HG02623 (cell line): Measurements from ENCODE around the gene CD99L2.

Source experiments
- ATAC-seq: cut with Tn5 transposase; IDR thresholded peaks from one replicate; pipeline ENCODE4 v1.9.1; 2021; ENCODE audit warnings: moderate library complexity; ENCODE audit not compliant: unreplicated experiment

The CD99L2 gene

GRCh38 chrX:150898343-150899190, at the start of gene CD99L2:
Gene CD99L2 (minus strand): TSS chrX:150898668. CDS start chrX:150898588, 80 bp downstream.
- peak; percentile 90 for ATAC-seq

GRCh38 chrX:150944233-150944632, 45.8 kb upstream of the CD99L2 start:
- ATAC-seq: no peak

- ATAC-seq: no peak
These were observed 44.6 kb upstream of the CD99L2 start for GRCh38 chrX:150942942-150943594.

GRCh38 chrX:150941580-150941979, 43.1 kb upstream of the CD99L2 start:
- ATAC-seq: no peak

DNA sequence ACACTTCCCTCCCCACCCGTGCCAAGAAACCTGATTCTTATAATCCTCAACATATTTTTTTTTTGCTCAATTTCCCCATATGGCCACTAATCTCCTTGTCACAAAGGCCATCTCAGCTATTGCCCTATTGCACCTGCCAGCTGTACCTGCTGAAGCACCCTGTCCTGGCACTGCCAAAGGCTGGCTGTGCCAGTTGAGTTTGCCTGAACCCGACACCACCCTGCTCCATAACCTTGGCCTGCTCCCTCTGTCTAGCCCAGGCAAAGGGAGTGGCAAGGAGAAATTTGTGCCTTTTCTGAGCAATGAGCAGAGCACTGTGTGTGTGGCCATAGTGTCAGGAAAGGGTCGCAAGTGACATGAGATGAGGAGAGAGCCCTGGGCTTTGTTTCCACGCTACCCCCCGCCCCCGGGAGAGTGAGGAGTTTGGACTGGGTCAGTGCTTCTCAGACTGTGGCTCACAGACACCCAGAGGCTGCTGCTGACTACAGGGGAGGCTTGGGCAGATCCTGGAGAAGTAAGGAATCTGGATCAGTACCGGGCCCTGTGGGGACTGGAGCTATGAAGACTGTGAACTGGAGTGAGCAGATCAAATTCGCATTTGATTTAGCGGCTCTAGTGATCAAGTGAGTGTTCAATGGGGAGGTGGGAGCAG, 42.5 kb upstream of the CD99L2 start:
- no peak for ATAC-seq

- no peak for ATAC-seq
These were observed 38.1 kb upstream of the CD99L2 start for GRCh38 chrX:150936556-150936955.

GRCh38 chrX:150935467-150935866, 37.0 kb upstream of the CD99L2 start:
- ATAC-seq: no peak

GRCh38 chrX:150934453-150934852, 36.0 kb upstream of the CD99L2 start:
- ATAC-seq: no peak

DNA sequence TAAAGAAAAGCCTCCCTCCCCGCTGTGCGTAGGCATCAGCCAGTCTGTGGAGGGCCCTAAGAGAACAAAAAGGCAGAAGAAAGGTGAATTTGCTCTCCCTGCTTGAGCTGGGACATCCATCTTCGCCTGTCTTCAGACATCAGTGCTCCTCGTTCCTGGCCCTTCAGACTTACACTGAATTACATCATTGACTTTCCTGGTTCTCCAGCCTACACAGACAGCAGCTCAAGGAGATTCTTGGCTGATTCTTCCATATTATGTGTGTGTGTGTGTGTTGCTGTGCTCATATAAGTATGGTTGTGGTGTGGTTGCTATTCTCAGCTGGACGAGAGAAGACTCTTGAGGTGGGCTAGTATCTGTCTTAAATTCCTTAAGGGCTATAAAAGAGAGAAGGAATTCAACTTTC, 35.5 kb upstream of the CD99L2 start:
- ATAC-seq: no peak

GRCh38 chrX:150929058-150929457, 30.6 kb upstream of the CD99L2 start:
- ATAC-seq: no peak

- no peak for ATAC-seq
These were observed 28.3 kb upstream of the CD99L2 start for GRCh38 chrX:150926791-150927190.

DNA sequence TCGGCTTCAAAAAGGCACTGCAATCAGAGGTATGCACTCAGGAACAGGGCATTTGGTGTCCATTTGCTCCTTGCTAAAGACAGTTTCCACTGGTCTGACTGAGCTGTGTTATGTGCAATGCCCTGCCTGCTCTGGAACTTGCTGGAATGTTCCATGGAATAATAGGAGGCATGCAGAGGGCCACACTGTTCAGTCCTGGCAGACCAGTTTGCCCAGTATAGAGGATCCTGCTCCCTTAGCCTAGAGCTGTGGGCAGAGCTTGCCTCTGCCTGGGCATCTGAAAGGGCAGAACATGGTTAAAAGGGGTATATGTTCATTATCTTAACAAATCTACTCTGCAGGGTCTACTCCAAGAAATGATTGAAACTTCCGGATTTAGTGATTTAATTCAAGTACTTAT, 27.8 kb upstream of the CD99L2 start:
- ATAC-seq: no peak

- ATAC-seq: no peak
These were observed 20.9 kb upstream of the CD99L2 start for GRCh38 chrX:150919401-150919800.

- no peak for ATAC-seq
These were observed 15.0 kb upstream of the CD99L2 start for GRCh38 chrX:150913511-150913910.

DNA sequence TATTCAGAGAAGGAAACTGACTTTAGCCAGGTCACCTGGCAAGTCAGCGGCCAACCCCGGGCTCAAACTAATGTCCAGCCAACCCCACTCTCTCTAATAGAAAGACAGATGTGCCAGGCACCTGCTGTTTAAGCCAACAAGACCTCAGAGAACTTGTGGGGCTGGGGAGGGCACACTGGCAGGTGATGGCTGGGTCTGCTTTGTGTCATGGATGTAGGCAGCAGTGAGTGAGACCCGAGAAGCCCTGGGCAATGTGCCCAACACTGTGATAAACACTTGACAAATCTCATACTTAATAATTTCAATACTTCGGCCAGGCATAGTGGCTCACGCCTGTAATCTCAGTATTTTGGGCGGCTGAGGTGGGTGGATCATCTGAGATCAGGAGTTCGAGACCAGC, 9.0 kb upstream of the CD99L2 start:
- no peak for ATAC-seq

- ATAC-seq: no peak
These were observed 8.2 kb upstream of the CD99L2 start for GRCh38 chrX:150906694-150907093.

DNA sequence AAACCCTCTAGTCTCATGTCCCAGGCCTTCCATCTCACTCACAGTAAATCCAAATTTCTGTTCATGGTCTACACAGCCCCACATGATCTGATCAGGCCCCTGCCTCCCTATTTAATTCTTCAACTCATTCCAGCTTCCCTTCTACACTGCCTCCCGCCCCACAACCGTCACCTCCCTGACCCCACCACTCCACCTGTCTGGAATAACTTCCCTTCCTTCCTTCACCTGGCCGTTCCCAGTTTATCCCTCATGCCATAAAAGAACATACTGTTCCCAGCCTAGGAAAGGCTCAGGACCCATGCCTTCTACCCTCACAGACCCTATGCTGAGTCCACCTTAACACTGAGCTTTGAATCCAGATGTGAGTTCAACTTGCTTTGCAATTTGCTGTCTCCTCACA, 6.8 kb upstream of the CD99L2 start:
- no peak for ATAC-seq

DNA sequence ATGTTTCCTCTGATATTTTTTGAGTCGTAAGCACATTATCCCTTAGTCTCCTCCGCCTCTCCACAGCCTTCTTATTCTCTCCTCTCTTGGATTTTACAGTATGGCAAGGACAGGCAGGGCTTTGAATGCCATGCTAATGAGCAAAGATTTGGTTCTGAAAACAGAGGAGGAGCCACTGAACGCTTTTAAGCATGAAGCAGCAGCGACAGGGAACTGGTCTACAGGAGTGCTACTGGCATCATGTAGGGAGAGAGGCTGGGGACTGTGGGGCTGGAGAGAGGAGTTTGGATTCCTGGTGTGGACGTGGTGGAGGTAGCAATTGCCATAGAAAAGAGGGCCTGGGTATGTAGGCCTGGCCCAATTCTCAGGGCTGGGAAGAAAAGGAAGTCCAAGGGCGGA, 4.6 kb upstream of the CD99L2 start:
- no peak for ATAC-seq

DNA sequence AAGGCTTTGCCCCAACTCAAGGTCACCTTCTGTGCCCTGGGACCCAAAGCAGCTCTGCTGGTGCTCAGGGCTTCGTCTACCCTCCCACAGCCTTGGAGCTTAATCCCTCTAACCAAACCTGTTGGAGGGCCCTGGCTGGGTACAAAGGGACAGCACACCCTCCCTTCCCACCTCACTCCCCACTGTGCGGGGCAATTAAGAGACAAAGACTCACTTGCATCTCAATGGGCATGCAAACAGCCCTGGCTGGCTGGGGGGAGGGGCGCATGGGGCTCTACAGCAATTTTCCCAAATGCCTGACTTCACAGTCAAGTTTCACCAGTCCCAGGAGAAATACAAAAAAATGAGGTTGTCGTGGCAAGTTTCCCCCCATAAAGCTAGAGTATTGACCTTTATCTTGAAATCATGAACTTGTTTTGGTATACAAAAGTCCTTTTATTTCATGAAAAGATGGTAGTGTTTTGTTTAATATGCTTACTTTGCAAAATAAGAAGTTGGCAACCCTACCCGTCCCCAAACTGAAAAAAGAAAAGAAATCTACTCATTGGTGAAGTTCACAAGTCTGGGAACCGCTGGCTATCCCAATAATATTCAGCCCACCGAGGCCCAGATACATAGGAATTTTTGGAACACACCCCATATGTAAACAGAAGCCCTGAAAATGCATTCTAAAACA, 4.1 kb upstream of the CD99L2 start:
- ATAC-seq: no peak

DNA sequence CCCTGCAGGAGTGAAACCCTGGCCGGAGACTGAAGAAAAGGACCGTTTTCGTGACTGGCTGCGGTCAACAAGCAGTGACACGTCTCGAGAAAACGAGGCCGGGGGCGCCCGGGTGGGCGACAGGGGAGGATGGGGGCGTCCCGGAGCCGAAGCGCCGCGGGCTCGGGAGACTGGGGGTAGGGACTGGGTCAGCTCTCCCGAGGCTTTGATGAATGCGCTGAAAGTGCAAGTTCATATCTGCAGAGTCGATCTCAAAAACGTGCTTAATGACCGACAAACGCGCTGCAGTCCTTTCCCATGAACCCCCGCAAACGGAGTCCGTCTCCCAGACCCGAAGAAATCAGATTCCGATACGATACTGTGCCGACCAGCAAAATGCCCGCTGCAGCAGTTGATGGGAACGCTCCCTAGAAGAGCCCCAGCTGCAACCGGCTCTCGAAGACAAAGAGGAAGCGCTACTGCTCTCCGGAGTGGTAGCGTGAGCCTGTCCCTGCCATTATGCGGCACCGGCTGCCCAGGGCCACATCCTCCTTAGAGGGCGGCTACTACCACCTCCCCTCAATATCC, 806 bp upstream of the CD99L2 start:
- ATAC-seq: peak; percentile 38
